Loucy (cell line): ENCODE measurements around the gene VAV2.

Experiments used
- H2AFZ ChIP-seq: fragments of 200-600 bp; sonication (generic); 2 replicates; pipeline ENCODE4 v1.6.0; 2016; ENCODE audit warnings: antibody characterized with exemption, mild to moderate bottlenecking, low read length, moderate library complexity
- H3F3A ChIP-seq: fragments of 200-600 bp; 2 replicates; pipeline ENCODE4 v1.6.0; 2016; ENCODE audit warnings: antibody characterized with exemption, low read depth, mild to moderate bottlenecking
- H3K27me3 ChIP-seq: fragments of 200-600 bp; sonication (generic); 2 replicates; pipeline ENCODE4 v1.6.1; 2014; ENCODE audit warnings: low read length, mild to moderate bottlenecking; ENCODE audit not compliant: insufficient read depth, poor library complexity, severe bottlenecking
- H3K36me3 ChIP-seq: fragments of 200-600 bp; sonication (generic); 2 replicates; pipeline ENCODE4 v1.6.1; 2016; ENCODE audit warnings: low read length; ENCODE audit not compliant: insufficient read depth
- H3K4me1 ChIP-seq: fragments of 200-600 bp; sonication (generic); 2 replicates; pipeline ENCODE4 v1.5.1; 2014; ENCODE audit warnings: low read length, mild to moderate bottlenecking; ENCODE audit not compliant: insufficient read depth, poor library complexity, severe bottlenecking
- H3K4me2 ChIP-seq: fragments of 200-600 bp; sonication (generic); 2 replicates; pipeline ENCODE4 v1.6.0; 2014; ENCODE audit warnings: antibody characterized with exemption, low read length, low read depth, mild to moderate bottlenecking; ENCODE audit not compliant: poor library complexity, severe bottlenecking
- H3K4me3 ChIP-seq: fragments of 200-600 bp; sonication (generic); 2 replicates; pipeline ENCODE4 v1.5.1; 2014; ENCODE audit warnings: low read length, mild to moderate bottlenecking, mixed read lengths; ENCODE audit not compliant: poor library complexity, severe bottlenecking
- H3K79me2 ChIP-seq: fragments of 200-600 bp; sonication (generic); 2 replicates; pipeline ENCODE4 v1.6.1; 2014; ENCODE audit warnings: low read length; ENCODE audit not compliant: insufficient read depth
- H3K9ac ChIP-seq: fragments of 200-600 bp; sonication (generic); 2 replicates; pipeline ENCODE4 v1.6.0; 2014; ENCODE audit warnings: mild to moderate bottlenecking, low read depth, low read length, moderate library complexity; ENCODE audit not compliant: poor library complexity, severe bottlenecking
- H3K9me2 ChIP-seq: fragments of 200-600 bp; sonication (generic); replicated peaks from 2 replicates; pipeline ENCODE4 v1.6.1; 2016; ENCODE audit warnings: low read depth, low read length, mixed read lengths
- H3K9me3 ChIP-seq: fragments of 200-600 bp; sonication (generic); 2 replicates; pipeline ENCODE4 v1.6.1; 2014; ENCODE audit warnings: mild to moderate bottlenecking, antibody characterized with exemption, low read length, low read depth; ENCODE audit not compliant: insufficient read depth
- H4K20me1 ChIP-seq: fragments of 200-600 bp; sonication (generic); 2 replicates; pipeline ENCODE4 v1.6.0; 2014; ENCODE audit warnings: antibody characterized with exemption, low read length, mild to moderate bottlenecking; ENCODE audit not compliant: insufficient read depth, poor library complexity, severe bottlenecking
- CTCF ChIP-seq: fragments of 200-600 bp; sonication (generic); conservative IDR thresholded peaks from 2 replicates; pipeline ENCODE4 v1.5.1; 2014; ENCODE audit warnings: mild to moderate bottlenecking, antibody characterized with exemption, low read length
- EZH2phosphoT487 ChIP-seq: fragments of 200-600 bp; IDR thresholded peaks from 2 replicates; pipeline ENCODE4 v1.6.1; 2018; ENCODE audit warnings: antibody characterized with exemption, mild to moderate bottlenecking, moderate library complexity, borderline replicate concordance

Gene VAV2

GRCh38 chr9:133737774-133738639 is 254.1 kb downstream of the VAV2 start, which contains the start of gene SARDH:
Gene SARDH, minus strand, starts transcription at chr9:133738352. Its CDS starts 4,179 bp downstream, at chr9:133734173.
- Histone ChIP-seq H3K79me2 (no peaks in the 10 kb centered on the region; the same call in 1 of the 2 replicates), H2AFZ (peak within 1 kb of the TSS; percentile 19; the same call in 1 of the 2 replicates), H3K4me1 (peaks cover 37% of the 10 kb centered on the region), H3K9ac (peak within 1 kb of the TSS; percentile 70), H3F3A (no peaks in the 10 kb centered on the region), H4K20me1 (no peaks in the 10 kb centered on the region), H3K9me2 (no peaks in the 10 kb centered on the region), H3K36me3 (no peaks in the 10 kb centered on the region), H3K9me3 (no peaks in the 10 kb centered on the region), H3K27me3 (no peaks in the 10 kb centered on the region), H3K4me2 (peak within 1 kb of the TSS; percentile 89), H3K4me3 (peak within 1 kb of the TSS; percentile 68)
- TF ChIP-seq EZH2phosphoT487 = no peak
- TF ChIP-seq CTCF = no peak

- Histone ChIP-seq H3K36me3 (no peaks in the 10 kb centered on the region), H4K20me1 (no peaks in the 10 kb centered on the region), H3K9me2 (no peaks in the 10 kb centered on the region), H3K79me2 (no peaks in the 10 kb centered on the region; the same call in 1 of the 2 replicates), H3K4me1 (peaks cover 37% of the 10 kb centered on the region), H3K4me2 (peak overlapping the region; percentile 89), H3F3A (no peaks in the 10 kb centered on the region), H3K9ac (peak overlapping the region; percentile 70), H3K9me3 (no peaks in the 10 kb centered on the region), H3K4me3 (peak overlapping the region; percentile 68), H3K27me3 (no peaks in the 10 kb centered on the region), H2AFZ (no peak overlapping the region)
- no peak for TF ChIP-seq EZH2phosphoT487
- no peak for TF ChIP-seq CTCF
These were observed 254.9 kb downstream of the VAV2 start for GRCh38 chr9:133737071-133737773.

- Histone ChIP-seq H3F3A (no peaks in the 10 kb centered on the region), H3K79me2 (no peaks in the 10 kb centered on the region; the same call in 1 of the 2 replicates), H3K4me3 (no peak overlapping the region), H3K27me3 (no peaks in the 10 kb centered on the region), H3K4me1 (peaks cover 37% of the 10 kb centered on the region), H3K4me2 (peak overlapping the region; percentile 75), H4K20me1 (no peaks in the 10 kb centered on the region), H3K9me3 (no peaks in the 10 kb centered on the region), H3K9ac (peak overlapping the region; percentile 43), H3K9me2 (no peaks in the 10 kb centered on the region), H2AFZ (no peak overlapping the region), H3K36me3 (no peaks in the 10 kb centered on the region)
- no peak for TF ChIP-seq EZH2phosphoT487
- no peak for TF ChIP-seq CTCF
These were observed 256.2 kb downstream of the VAV2 start for GRCh38 chr9:133735931-133736330.
